GM21529 (cell line): ENCODE data around the gene URI1.
"Not testable (repeated sequence)": the region's sequence is repeated elsewhere in the genome, so short reads cannot be mapped to it uniquely, and the experiment has no call there.

Source experiments
- ATAC-seq: cut with Tn5 transposase; IDR thresholded peaks from one replicate; pipeline ENCODE4 v1.9.1; 2021; ENCODE audit not compliant: unreplicated experiment

The URI1 gene

DNA sequence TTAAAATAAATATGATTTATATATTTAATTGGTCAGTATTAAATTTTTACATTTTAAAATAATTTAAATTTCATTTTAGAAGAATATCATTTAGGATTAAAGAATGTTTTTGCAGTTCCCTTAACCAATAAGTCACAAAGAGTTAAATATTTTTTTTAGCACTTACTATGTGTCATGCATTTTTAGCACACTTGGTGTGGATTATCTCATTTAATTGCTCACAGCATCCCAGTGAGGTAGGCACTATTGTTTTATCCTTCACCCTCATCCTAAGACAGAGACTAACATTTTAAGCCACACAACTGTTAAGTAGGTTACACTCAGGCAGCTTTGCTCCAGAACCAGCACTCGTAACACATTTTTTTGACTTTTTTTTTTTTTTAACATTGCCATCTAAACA, 78.2 kb downstream of the URI1 start:
- ATAC-seq = no peak

DNA sequence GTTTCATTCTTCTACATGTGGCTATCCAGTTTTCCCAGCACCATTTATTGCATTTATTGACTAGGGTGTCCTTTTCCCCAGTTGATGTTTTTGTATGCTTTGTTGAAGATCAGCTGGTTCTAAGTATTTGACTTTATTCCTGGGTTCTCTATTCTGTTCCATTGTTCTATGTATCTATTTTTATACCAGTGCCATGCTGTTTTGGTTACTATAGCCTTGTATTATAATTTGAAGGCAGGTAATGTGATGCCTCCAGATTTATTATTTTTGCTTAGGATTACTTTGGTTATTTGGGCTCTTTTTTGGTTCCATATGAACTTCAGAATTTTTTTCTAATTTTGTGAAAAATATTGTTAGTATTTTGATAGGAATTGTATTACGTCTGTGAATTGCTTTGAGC, 80.6 kb downstream of the URI1 start:
- no peak for ATAC-seq

- no peak for ATAC-seq
Observed at GRCh38 chr19:30023330-30023729, 81.3 kb downstream of the URI1 start.

GRCh38 chr19:30024091-30024490, 82.1 kb downstream of the URI1 start:
- no peak for ATAC-seq

- ATAC-seq = no peak
Observed at GRCh38 chr19:30026933-30027332, 84.9 kb downstream of the URI1 start.

DNA sequence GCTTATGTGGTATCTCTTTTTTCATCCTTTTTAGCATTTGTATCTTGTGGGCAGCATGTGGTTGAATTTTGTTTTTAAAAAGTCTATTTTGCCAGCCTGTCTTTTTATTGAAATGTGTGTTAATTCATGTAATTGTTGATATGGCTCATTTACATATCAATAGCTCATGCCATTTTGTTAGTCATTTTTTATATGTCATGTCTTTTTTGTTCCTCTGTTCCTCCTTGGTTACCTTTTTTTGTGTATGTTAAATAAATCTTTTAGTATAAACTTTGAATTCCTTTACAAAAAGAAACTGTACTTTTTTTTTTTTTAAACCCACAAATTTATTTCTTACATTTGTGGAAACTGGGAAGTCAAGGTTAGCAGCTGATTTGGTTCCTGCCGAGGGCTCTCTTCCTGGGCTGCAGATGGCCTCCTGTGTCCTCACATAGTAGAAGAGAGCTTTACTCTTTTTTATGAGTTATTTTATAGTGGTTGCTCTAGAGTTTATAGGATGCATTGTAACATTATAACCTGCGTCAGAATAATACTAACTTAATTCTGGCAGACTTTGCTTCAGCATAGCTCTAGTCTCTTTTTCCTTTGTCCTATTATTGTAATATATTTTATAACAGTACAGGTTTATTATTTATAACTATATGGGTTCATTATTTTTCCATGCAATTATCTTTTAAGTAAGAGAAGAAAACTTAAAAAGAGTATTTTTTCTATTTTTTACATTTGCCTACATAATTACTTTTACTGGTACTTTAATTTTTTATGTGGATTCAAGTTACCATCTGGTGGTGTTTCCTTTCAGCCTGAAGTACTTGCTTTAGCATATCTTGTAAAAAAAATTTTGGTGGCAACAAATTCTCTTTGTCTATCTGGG, 86.3 kb downstream of the URI1 start:
- no peak for ATAC-seq

- ATAC-seq = no peak
Observed at GRCh38 chr19:30028992-30029343, 86.9 kb downstream of the URI1 start.

- peak; percentile 88 for ATAC-seq
Observed at GRCh38 chr19:30029721-30030510, 87.9 kb downstream of the URI1 start.

GRCh38 chr19:30034321-30034720, 92.3 kb downstream of the URI1 start:
- ATAC-seq = no peak

DNA sequence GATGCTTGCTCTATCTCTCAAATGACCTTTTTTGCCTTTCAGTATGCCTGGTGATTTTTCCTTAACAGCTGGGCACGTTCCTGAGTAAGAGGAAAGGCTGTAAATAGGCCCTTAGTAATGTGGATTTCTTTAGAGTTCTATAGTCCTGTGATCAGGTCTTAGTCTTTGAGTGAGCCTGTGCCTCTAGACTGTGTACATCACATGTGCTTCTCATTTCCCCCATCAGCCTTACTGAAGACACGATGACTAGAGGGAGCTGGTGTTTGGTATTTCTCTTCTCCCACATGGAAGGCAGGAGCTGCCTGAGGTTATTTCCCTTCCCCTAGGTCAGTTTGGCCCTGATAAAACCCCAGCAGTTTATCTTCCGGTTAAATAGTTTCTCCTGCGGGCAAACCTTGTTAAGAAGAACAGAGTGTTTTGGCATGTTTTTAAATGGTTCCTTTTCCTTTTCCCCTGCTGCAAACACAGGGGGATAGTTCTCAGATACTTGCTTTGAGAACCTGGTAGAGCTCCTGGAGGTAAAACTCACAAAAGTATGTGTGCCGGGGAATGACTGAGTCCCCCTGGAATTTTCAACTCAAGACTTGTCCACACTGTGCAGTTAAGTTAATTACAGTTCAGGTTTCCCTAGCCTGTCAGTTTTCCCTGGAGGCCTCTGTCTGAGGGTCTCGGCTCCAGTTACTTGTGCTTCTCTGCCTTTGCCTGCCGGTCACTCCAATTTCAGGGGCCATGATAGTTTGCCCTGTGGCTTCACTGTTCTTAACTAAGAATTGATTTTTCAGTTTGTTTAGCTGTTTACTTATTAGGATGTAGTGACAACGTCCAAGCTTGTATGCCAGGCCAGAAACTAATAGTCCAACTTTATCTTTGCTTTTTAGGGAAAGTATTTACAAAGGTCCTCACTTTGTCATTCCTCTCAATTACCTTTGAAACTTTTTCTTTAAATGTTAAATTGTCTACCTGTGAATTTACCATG, 94.4 kb downstream of the URI1 start:
- no peak for ATAC-seq

DNA sequence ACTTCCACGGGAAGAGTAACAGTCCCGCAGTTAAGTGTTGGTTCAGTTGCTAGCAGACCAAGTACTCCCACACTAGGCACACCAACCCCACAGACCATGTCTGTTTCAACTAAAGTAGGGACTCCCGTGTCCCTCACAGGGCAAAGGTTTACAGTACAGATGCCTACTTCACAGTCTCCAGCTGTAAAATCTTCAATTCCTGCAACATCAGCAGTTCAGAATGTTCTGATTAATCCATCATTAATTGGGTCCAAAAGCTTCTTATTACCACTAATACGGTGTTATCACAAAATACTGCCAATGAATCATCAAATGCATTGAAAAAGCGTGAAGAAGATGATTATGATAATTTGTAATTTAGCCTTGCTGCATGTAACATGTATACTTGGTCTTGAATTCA, 95.8 kb downstream of the URI1 start:
- no peak for ATAC-seq

GRCh38 chr19:30041931-30042330, 99.9 kb downstream of the URI1 start:
- not testable (repeated sequence) for ATAC-seq

GRCh38 chr19:30043008-30043407, 101.0 kb downstream of the URI1 start:
- not testable (repeated sequence) for ATAC-seq

DNA sequence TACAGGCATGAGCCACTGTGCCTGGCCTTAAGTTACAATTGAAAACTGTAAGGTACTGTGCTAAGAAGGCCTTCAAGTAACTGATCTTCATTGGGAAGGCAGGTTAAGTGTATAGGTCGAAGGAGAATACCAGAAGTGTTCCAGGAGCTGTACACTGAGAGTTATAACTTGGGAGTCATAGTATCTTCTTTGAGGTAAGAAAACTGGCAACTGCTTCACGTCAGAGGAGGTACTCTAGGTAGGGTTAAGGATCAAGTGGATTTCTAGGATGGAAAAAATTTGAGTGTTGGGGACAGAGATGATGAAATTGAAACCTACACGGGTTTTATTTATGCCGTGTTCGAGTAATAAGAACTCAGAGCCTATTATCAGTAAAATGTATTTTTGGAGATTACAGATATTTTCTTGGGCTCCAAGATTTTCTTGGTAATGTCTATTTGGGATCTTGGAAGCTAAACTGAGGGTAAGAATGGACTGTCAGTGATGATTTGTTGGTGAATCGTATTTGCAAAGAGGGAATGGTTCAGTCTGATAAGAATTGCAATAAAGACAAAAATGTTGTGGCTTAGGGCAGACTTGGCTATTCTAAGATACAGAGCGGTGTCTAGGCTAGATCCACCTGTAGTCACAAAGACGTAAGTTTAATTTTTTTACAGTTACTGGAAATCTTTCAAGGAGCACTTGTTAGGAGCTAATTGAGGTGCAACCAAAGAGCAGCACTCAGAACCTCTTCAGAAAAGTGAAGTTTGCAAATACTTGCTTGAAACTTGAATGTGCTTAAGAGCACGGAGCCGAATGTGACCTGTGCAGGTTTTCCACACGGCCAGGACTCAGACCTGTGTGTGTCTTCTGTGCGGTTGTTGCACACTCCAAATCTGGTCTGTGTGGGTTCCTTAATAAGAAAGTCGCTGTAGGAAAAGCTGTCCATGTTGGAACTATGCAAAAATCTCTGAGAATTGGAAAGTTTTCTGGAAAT, 102.5 kb downstream of the URI1 start:
- no peak for ATAC-seq

DNA sequence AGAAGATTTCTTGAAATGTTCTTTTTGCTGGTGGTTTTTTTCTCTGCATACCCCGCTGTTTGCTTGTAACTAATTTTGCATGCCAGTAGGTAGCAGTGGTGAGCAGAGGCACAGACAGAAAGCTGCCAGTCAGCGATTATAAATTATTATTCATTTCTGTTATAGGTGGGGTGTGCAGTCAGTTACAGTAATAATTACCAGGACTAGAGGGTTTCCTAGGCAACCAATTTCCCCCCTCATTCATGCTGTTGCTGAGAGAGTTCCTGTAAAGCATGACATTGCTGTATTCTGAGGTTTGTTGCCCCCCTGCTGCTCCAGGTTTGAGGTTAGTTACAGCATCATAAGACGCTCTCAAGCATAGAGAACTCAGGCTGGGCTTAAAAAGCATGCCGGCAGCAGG, 104.5 kb downstream of the URI1 start:
- ATAC-seq = peak; percentile 57

- ATAC-seq = no peak
Observed at GRCh38 chr19:30047432-30047831, 105.4 kb downstream of the URI1 start.

DNA sequence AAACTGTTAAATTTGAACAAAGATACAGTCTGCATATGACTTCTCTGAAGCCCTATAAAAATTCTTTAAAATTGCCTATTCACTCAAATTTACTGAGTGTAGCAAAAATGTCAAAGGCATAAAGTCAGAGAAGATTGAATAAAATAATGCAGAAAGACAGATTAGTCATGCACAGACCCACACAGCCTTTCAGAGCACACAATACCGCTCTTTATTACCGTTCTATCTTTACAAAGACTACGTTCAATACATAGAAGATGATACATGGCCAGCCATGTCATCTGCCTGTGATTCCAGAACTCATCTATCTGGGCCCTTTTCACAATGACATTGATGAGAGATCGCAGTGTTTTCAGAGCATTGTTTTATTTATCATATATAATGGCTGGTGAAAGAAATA, 107.2 kb downstream of the URI1 start:
- ATAC-seq = no peak

DNA sequence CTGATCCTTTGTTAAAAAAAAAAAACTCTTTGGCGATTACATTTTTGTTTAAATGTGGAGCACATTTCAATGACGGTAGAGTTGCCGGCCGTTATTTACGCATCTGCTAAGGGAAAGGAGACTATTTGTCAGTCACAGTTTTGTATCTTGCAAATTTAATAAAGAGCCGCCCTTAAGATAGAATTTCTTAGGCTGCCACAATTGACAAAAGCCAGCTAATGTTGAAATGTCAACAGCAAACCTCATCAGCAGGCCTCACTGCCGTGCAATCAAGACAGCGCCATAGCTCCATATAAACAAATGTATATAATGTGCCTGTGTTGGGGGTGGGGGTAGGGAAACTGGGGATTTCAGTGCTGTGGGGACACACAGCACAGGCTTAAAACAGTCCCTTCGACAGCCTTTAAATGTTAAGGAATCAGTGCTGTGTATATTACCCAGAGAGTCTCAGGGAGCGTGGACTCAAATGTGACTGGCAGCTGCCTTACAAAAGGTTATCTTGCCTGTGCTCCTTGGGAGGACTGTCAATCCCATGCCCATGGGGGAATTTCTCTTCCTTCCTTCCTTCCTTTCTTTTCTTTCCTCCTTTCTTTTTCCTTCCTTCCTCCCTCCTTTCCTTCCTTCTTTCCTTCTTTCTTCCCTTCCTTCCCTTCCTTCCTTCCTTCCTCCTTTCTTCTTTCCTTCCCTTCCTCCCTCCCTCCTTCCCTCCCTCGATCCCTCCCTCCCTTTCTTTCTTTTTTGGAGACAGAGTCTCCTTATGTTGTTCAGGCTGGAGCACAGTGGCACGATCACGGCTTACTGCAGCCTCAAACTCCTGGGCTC, 108.0 kb downstream of the URI1 start:
- ATAC-seq = no peak
